Measurements from ENCODE around the gene CORO7.

GRCh38 chr16:4376126-4376892, 40.1 kb downstream of the CORO7 start:
- TF ChIP-seq POLR2AphosphoS5 (IDR thresholded peaks at IDR 0.05; ENCODE audit: borderline replicate concordance, low read depth, low read length) = no peak
- TF ChIP-seq EZH2 (IDR thresholded peaks at IDR 0.05) = no peak

All from SK-N-MC (cell line).